PC-3 (cell line): ENCODE results near the gene DOCK1. TPM values are rescaled to one million over a fixed set of nuclear protein-coding genes. Genes with fewer than 3 reads are reported as not detected.

Experiments
- ATAC-seq: fragments of 200-7000 bp; cut with Tn5 transposase; 2 replicates; pipeline ENCODE4 v1.9.1; 2020; ENCODE audit warnings: mild to moderate bottlenecking, moderate library complexity
- BruUV-seq: library from RNA; stranded (reverse); fragments of 400-500 nt; replicated peaks from 2 replicates; lab custom pipeline; 2021; lab: Mats Ljungman, UMichigan
- CTCF ChIA-PET: fragments of 300-600 bp; sonication (Branson Sonifier 250); formaldehyde crosslinking; loops from one replicate; lab custom pipeline; 2022; ENCODE audit warnings: antibody characterized with exemption; lab: Charles Lee
- POLR2A ChIA-PET: fragments of 300-600 bp; sonication (Branson Sonifier 250); formaldehyde crosslinking; loops from one replicate; lab custom pipeline; 2022; ENCODE audit warnings: antibody characterized with exemption; ENCODE audit not compliant: unreplicated experiment; lab: Charles Lee
- DNase-seq: peaks from one replicate; pipeline ENCODE4 v3.0.0-alpha.2; 2015
- H2AFZ ChIP-seq: fragments of 300-600 bp; sonication (generic); 2 replicates; pipeline ENCODE4 v1.6.0; 2016; ENCODE audit warnings: antibody characterized with exemption, low read length
- H3F3A ChIP-seq: fragments of 300-600 bp; sonication (generic); one replicate; pipeline ENCODE4 v1.6.0; 2017; ENCODE audit warnings: antibody characterized with exemption, low read length, control low read depth, mild to moderate bottlenecking; ENCODE audit not compliant: unreplicated experiment
- H3K27ac ChIP-seq: fragments of 300-600 bp; sonication (generic); 2 replicates; pipeline ENCODE4 v1.5.1; 2016; ENCODE audit warnings: mild to moderate bottlenecking, low read length
- H3K27me3 ChIP-seq: fragments of 300-600 bp; sonication (generic); 2 replicates; pipeline ENCODE4 v1.6.1; 2016; ENCODE audit warnings: low read length, mixed read lengths
- H3K36me3 ChIP-seq: fragments of 300-600 bp; sonication (generic); 2 replicates; pipeline ENCODE4 v1.6.1; 2016; ENCODE audit warnings: low read depth, mixed run types, low read length, mixed read lengths
- H3K4me1 ChIP-seq: fragments of 300-600 bp; sonication (generic); 2 replicates; pipeline ENCODE4 v1.5.1; 2016; ENCODE audit warnings: low read length; ENCODE audit not compliant: insufficient read depth
- H3K4me2 ChIP-seq: fragments of 300-600 bp; sonication (generic); 2 replicates; pipeline ENCODE4 v1.6.0; 2016; ENCODE audit warnings: low read length
- H3K4me3 ChIP-seq: fragments of 300-600 bp; sonication (generic); 2 replicates; pipeline ENCODE4 v1.5.1; 2016; ENCODE audit warnings: mild to moderate bottlenecking, low read length, mixed read lengths
- H3K79me2 ChIP-seq: fragments of 300-600 bp; sonication (generic); 2 replicates; pipeline ENCODE4 v1.6.1; 2017; ENCODE audit warnings: low read length, mixed read lengths
- H3K9ac ChIP-seq: fragments of 300-600 bp; sonication (generic); 2 replicates; pipeline ENCODE4 v1.6.0; 2016; ENCODE audit warnings: mild to moderate bottlenecking, low read length
- H3K9me2 ChIP-seq: fragments of 300-600 bp; sonication (generic); replicated peaks from 2 replicates; pipeline ENCODE4 v1.6.1; 2016; ENCODE audit warnings: mixed run types, low read length, mixed read lengths
- H3K9me3 ChIP-seq: fragments of 300-600 bp; sonication (generic); 2 replicates; pipeline ENCODE4 v1.6.1; 2016; ENCODE audit warnings: low read length, mixed read lengths
- H4K20me1 ChIP-seq: fragments of 300-600 bp; sonication (generic); 2 replicates; pipeline ENCODE4 v1.6.1; 2016; ENCODE audit warnings: low read length, mixed read lengths
- CTCF ChIP-seq: fragments of 300-600 bp; sonication (generic); conservative IDR thresholded peaks from 2 replicates; pipeline ENCODE4 v1.5.1; 2017; ENCODE audit warnings: antibody characterized with exemption, low read depth, mild to moderate bottlenecking, low read length
- EZH2 ChIP-seq: fragments of 300-600 bp; sonication (generic); IDR thresholded peaks from one replicate; pipeline ENCODE4 v1.6.1; 2017; ENCODE audit warnings: antibody characterized with exemption, mild to moderate bottlenecking, low read length; ENCODE audit not compliant: unreplicated experiment
- EZH2phosphoT487 ChIP-seq: fragments of 300-600 bp; sonication (generic); IDR thresholded peaks from 2 replicates; pipeline ENCODE4 v1.6.1; 2018; ENCODE audit warnings: mild to moderate bottlenecking, antibody characterized with exemption, low read length, borderline replicate concordance
- intact Hi-C: fragments of 100-400 bp; cut with micrococcal nuclease; formaldehyde crosslinking; loops from 2 replicates; pipeline ENCODE4 v1.9.0; 2023
- total RNA-seq: library from RNA; depleted of rRNA; stranded (reverse); fragments of >200 nt; gene quantifications from 2 replicates; pipeline ENCODE4 v1.2.3, GENCODE V29; 2014

The DOCK1 gene
- total RNA-seq, 1 experiment from 2014 or later = 34.3 TPM

GRCh38 chr10:127117125-127117524 is 211.9 kb downstream of the DOCK1 start:
- ChIA-PET CTCF (no interaction called here), POLR2A (no interaction called here)
- Histone ChIP-seq H3K27ac (no peak overlapping the region), H3K9me3 (no peaks in the 10 kb centered on the region), H3K79me2 (no peaks in the 10 kb centered on the region), H3K9me2 (no peaks in the 10 kb centered on the region), H3K4me1 (no peaks in the 10 kb centered on the region), H2AFZ (no peak overlapping the region), H4K20me1 (peaks cover 6% of the 10 kb centered on the region; the same call in 1 of the 2 replicates), H3K27me3 (no peaks in the 10 kb centered on the region), H3K36me3 (no peaks in the 10 kb centered on the region), H3K4me3 (no peak overlapping the region), H3F3A (no peaks in the 10 kb centered on the region), H3K9ac (no peak overlapping the region), H3K4me2 (no peak overlapping the region)
- intact Hi-C loops = no loop called here
- no TSS peak for BruUV-seq
- DNase-seq = peak; percentile 43
- ATAC-seq = no peak; the same call in 1 of the 2 replicates
- no peak for TF ChIP-seq EZH2phosphoT487
- no peak for TF ChIP-seq EZH2
- TF ChIP-seq CTCF = no peak

GRCh38 chr10:127118034-127118433 is 212.8 kb downstream of the DOCK1 start:
- H4K20me1 ChIP-seq = peaks cover 6% of the 10 kb centered on the region; the same call in 1 of the 2 replicates
- POLR2A ChIA-PET = no interaction called here

More at GRCh38 chr10:127118034-127118433, 212.8 kb downstream of the DOCK1 start:
- Histone ChIP-seq H3K36me3 (no peaks in the 10 kb centered on the region), H3K4me2 (no peak overlapping the region), H3K4me3 (no peak overlapping the region), H3K79me2 (no peaks in the 10 kb centered on the region), H3K4me1 (no peaks in the 10 kb centered on the region), H3F3A (no peaks in the 10 kb centered on the region), H2AFZ (no peak overlapping the region), H3K27ac (no peak overlapping the region), H3K9ac (no peak overlapping the region), H3K27me3 (no peaks in the 10 kb centered on the region), H3K9me3 (no peaks in the 10 kb centered on the region), H3K9me2 (no peaks in the 10 kb centered on the region)
- intact Hi-C loops = no loop called here
- CTCF ChIA-PET = no interaction called here
- DNase-seq (no peak), ATAC-seq (no peak)
- no TSS peak for BruUV-seq
- TF ChIP-seq EZH2phosphoT487 (no peak), EZH2 (no peak), CTCF (no peak)
